Measurements from ENCODE around the gene CNRIP1.

GRCh38 chr2:68336192-68336591, 16.4 kb upstream of the CNRIP1 start:
- TF ChIP-seq CTCF (IDR thresholded peaks at IDR 0.05) (no peak), POLR2A (IDR thresholded peaks at IDR 0.05) (no peak), POLR2AphosphoS5 (IDR thresholded peaks at IDR 0.05; ENCODE audit: insufficient read depth in 1 of 2, low read depth in 1 of 2) (no peak)

Data from vagina (tissue), 2 donors.